GM12892 (cell line): ENCODE measurements around the gene ZNF407.

ENCODE experiments used
- POLR2A ChIP-seq: IDR thresholded peaks from 2 replicates; pipeline ENCODE4 v1.6.1; 2011; ENCODE audit warnings: low read depth, low read length, control low read depth
- POLR2AphosphoS5 ChIP-seq: IDR thresholded peaks from 2 replicates; pipeline ENCODE4 v1.6.1; 2011; ENCODE audit warnings: low read depth, low read length, control low read depth
- TAF1 ChIP-seq: IDR thresholded peaks from 2 replicates; pipeline ENCODE4 v1.6.1; 2011; ENCODE audit warnings: low read depth, mild to moderate bottlenecking, control low read depth, low read length, borderline replicate concordance

GRCh38 chr18:74803117-74803516 is 205.4 kb downstream of the ZNF407 start:
- TF ChIP-seq POLR2AphosphoS5, result no peak
- TF ChIP-seq POLR2A, result no peak
- TF ChIP-seq TAF1, result no peak
